DMS53 treated with DMSO at 0.1 percent for 48 hours (cell line): ENCODE data around the gene TMEM132E.

Source experiments
- DNase-seq: peaks from one replicate; lab custom pipeline; 2025; ENCODE audit not compliant: unreplicated experiment; lab: John Stamatoyannopoulos, UW

TMEM132E gene

GRCh38 chr17:34601416-34601815 is 22.0 kb downstream of the TMEM132E start:
- no peak for DNase-seq

GRCh38 chr17:34603974-34604373 is 24.6 kb downstream of the TMEM132E start:
- DNase-seq, result no peak

GRCh38 chr17:34606763-34607162 is 27.4 kb downstream of the TMEM132E start:
- DNase-seq, result no peak

- no peak for DNase-seq
These were observed 28.5 kb downstream of the TMEM132E start for GRCh38 chr17:34607917-34608316.

GRCh38 chr17:34609210-34609609 is 29.8 kb downstream of the TMEM132E start:
- DNase-seq, result no peak

- DNase-seq, result no peak
These were observed 30.7 kb downstream of the TMEM132E start for GRCh38 chr17:34610039-34610438.

GRCh38 chr17:34610506-34610905 is 31.1 kb downstream of the TMEM132E start:
- no peak for DNase-seq

GRCh38 chr17:34613064-34614019 is 34.0 kb downstream of the TMEM132E start:
- DNase-seq, result no peak

GRCh38 chr17:34614698-34615097 is 35.3 kb downstream of the TMEM132E start:
- DNase-seq, result no peak

GRCh38 chr17:34615326-34615725 is 35.9 kb downstream of the TMEM132E start:
- DNase-seq, result no peak

- DNase-seq, result no peak
These were observed 36.8 kb downstream of the TMEM132E start for GRCh38 chr17:34616148-34616547.

- DNase-seq, result no peak
These were observed 38.0 kb downstream of the TMEM132E start for GRCh38 chr17:34617398-34617797.

- DNase-seq, result no peak
These were observed 40.4 kb downstream of the TMEM132E start for GRCh38 chr17:34619687-34620217.

GRCh38 chr17:34620458-34620857 is 41.1 kb downstream of the TMEM132E start:
- no peak for DNase-seq

GRCh38 chr17:34622862-34623623 is 43.7 kb downstream of the TMEM132E start:
- no peak for DNase-seq

- no peak for DNase-seq
These were observed 44.7 kb downstream of the TMEM132E start for GRCh38 chr17:34623856-34624766.

- no peak for DNase-seq
These were observed 45.5 kb downstream of the TMEM132E start for GRCh38 chr17:34624767-34625383.

GRCh38 chr17:34626121-34626681 is 46.8 kb downstream of the TMEM132E start:
- DNase-seq, result no peak

GRCh38 chr17:34628879-34629278 is 49.5 kb downstream of the TMEM132E start:
- DNase-seq, result no peak

GRCh38 chr17:34633351-34633750 is 54.0 kb downstream of the TMEM132E start:
- no peak for DNase-seq
